ENCODE measurements around the gene AIM2. TPM values are rescaled to one million over a fixed set of nuclear protein-coding genes. Genes with fewer than 3 reads are reported as not detected.

The AIM2 gene
- total RNA-seq, 1 donor from 2014 or later, result 2.4 TPM

DNA sequence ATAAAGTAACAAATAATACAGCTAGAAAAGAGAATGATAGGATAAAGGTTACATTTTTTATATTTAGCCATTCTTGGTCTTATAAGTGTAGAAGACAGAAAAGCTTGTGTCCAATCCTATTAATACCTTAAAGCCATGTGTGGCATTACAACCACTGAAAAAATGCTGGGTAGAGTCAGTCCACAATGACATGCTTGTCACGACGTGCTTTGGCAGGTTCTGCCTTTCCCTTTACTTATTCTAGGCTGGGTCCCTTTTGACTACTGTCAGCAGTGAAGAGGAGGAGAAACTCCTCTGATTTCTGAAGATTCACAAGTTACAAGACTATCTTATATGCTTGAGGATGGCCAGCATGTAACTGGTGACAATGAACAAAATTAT lies 14.6 kb upstream of the AIM2 start:
- Histone ChIP-seq H3K9me3 (no peaks in the 10 kb centered on the region), H3K4me1 (no peaks in the 10 kb centered on the region), H3K36me3 (no peaks in the 10 kb centered on the region), H3K27me3 (ENCODE audit: low read depth) (no peaks in the 10 kb centered on the region), H3K4me3 (no peak overlapping the region), H3K27ac (no peak overlapping the region)
- DNase-seq (no peak), ATAC-seq (no peak)
- intact Hi-C loops (cut with DNase I), result no loop called here
- TF ChIP-seq, protein P1, sequence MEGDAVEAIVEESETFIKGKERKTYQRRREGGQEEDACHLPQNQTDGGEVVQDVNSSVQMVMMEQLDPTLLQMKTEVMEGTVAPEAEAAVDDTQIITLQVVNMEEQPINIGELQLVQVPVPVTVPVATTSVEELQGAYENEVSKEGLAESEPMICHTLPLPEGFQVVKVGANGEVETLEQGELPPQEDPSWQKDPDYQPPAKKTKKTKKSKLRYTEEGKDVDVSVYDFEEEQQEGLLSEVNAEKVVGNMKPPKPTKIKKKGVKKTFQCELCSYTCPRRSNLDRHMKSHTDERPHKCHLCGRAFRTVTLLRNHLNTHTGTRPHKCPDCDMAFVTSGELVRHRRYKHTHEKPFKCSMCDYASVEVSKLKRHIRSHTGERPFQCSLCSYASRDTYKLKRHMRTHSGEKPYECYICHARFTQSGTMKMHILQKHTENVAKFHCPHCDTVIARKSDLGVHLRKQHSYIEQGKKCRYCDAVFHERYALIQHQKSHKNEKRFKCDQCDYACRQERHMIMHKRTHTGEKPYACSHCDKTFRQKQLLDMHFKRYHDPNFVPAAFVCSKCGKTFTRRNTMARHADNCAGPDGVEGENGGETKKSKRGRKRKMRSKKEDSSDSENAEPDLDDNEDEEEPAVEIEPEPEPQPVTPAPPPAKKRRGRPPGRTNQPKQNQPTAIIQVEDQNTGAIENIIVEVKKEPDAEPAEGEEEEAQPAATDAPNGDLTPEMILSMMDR (IDR thresholded peaks at IDR 0.05), result no peak

DNA sequence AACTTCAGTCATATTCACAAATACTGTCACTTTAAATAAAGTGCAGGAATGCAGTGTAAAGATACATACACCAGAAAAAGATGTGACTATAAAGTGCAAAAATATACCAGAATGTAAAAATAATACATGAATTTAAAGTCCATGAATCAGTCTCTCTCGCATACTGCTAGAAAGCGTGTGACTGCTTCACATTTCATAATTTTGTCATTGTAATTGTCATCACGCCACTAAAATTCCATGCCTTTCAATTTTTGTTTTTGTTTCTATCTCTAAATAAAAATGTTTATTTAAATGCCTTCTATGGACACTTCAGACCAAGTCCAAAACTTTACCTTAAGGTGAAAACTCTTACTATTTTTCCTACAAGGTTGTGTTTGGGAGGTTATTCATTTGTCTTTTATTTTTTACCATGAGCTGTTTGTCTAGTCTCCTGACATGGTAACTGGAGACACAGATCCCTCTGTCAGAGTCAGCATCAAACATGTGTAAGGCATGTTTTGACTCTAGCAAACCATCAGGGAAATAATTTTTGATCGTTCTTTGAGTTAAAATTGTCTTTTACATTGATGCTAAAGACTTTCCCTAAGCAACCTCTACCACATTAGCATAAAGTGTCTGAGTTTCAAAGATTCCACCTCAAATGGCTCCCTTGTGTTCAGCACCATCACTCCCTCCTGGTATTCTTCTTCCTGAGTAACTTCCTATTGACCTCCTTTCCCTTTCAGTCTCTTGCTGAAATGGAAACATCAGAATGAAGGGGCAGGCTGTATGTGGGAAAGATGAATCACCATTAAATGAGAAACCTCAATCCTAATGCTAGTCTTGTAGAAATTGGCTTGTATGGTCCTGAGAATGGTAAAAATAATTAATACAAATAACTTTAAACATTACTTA lies 14.0 kb upstream of the AIM2 start:
- no peaks in the 10 kb centered on the region for H3K9me3 ChIP-seq
- no peak overlapping the region for H3K4me3 ChIP-seq
- intact Hi-C loops (cut with DNase I), result no loop called here
- TF ChIP-seq, protein P1 (IDR thresholded peaks at IDR 0.05), result no peak
- no peaks in the 10 kb centered on the region for H3K36me3 ChIP-seq
- H3K27me3 ChIP-seq (ENCODE audit: low read depth), result no peaks in the 10 kb centered on the region
- DNase-seq (no peak), ATAC-seq (no peak)
- H3K4me1 ChIP-seq, result no peaks in the 10 kb centered on the region
- no peak overlapping the region for H3K27ac ChIP-seq

DNA sequence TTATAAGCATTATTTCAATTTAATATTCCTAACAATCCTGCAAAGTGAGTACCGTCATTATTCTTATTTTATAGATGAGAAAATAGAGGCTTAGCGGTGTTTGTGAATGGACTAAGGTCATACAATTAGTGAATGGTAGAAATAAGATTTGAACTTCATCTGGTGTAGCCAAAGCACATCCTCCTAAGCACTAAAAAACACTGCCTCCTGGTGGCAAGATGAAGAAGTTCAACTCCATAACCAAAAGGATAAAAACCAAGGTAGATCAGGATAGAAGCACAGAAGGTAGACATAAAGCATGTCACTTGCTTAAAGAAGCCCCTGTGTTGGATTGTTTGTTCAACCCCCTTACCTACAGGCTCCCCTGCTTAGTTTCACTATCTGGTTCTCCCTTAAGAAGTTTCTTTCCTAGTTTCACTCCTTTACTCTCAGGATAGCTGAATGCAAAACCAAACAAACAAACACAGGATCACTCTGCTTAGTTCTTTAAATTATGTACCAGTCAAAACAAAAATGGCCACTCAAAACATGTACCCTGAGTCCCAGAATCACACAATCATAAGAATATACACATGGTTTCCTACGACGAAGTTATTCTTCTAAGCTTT lies 12.7 kb upstream of the AIM2 start:
- ATAC-seq, result no peak
- DNase-seq, result no peak
- H3K4me1 ChIP-seq, result no peaks in the 10 kb centered on the region
- no peaks in the 10 kb centered on the region for H3K9me3 ChIP-seq
- H3K36me3 ChIP-seq, result no peaks in the 10 kb centered on the region
- H3K27me3 ChIP-seq (ENCODE audit: low read depth), result no peaks in the 10 kb centered on the region
- intact Hi-C loops (cut with DNase I), result no loop called here
- TF ChIP-seq, protein P1 (IDR thresholded peaks at IDR 0.05), result peak; percentile 58
- no peak overlapping the region for H3K27ac ChIP-seq
- no peak overlapping the region for H3K4me3 ChIP-seq

DNA sequence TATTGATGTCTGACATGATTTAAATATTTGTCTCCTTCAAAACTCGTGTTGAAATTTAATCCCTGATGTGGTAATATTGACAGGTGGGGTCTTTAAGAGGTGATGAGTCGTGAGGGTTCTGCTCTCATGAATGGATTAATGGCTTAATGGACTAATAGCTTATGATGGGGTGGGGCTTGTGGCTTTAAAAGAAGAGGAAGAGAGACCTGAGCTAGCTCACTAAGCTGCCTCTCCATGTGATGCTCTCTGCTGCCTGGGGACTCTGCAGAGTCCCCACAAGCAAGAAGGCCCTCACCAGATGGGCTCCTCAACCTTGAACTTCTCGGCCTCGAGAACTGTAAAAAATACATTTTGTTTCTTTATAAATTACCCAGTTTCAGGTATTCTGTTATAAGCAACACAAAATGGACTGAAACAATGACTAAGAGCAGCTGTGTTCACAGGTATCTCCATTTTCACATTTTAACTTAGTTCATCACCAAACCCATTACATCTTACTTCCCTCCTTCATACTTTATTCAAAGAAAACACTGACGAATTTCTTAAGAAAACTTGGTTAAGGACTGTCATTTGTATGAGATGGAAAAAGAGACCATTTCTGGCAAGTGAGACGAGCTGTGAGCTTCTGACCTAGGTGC lies 12.1 kb upstream of the AIM2 start:
- H3K36me3 ChIP-seq, result no peaks in the 10 kb centered on the region
- H3K4me1 ChIP-seq, result no peaks in the 10 kb centered on the region
- H3K4me3 ChIP-seq, result no peak overlapping the region
- no peak overlapping the region for H3K27ac ChIP-seq
- intact Hi-C loops (cut with DNase I), result no loop called here
- H3K9me3 ChIP-seq, result no peaks in the 10 kb centered on the region
- ATAC-seq, result no peak
- no peaks in the 10 kb centered on the region for H3K27me3 ChIP-seq (ENCODE audit: low read depth)
- TF ChIP-seq, protein P1 (IDR thresholded peaks at IDR 0.05), result no peak
- DNase-seq, result no peak

DNA sequence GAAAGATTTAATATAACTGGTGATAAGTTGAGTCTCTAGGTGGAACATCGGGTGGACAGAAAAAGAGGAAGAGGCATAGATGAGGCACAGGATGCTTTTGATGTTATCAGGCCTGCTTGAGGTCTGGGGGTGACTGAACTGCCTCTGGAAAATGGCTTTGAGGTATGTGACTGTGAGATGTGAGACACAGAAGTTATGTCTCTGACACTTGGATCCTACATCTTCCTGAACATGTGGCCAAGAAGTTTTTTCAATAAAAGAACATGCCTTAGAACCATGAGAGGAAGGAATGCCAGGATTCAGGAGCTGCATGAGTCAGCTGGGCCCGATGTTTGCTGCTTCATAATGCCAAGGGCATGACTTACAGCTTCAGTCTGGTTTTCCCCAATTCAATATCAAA lies 11.5 kb upstream of the AIM2 start:
- Histone ChIP-seq H3K9me3 (no peaks in the 10 kb centered on the region), H3K4me3 (no peak overlapping the region), H3K27me3 (ENCODE audit: low read depth) (no peaks in the 10 kb centered on the region), H3K27ac (no peak overlapping the region), H3K36me3 (no peaks in the 10 kb centered on the region), H3K4me1 (no peaks in the 10 kb centered on the region)
- TF ChIP-seq, protein P1 (IDR thresholded peaks at IDR 0.05), result no peak
- no peak for ATAC-seq
- intact Hi-C loops (cut with DNase I), result no loop called here
- no peak for DNase-seq

All from lower lobe of right lung (tissue), 2 donors.